Activated CD4-positive, alpha-beta T cell treated with anti-CD3 and anti-CD28 coated beads, Interleukin-2, amount 10 ng/mL, durations not matched to agents 7 days and 5 days (primary cell): Measurements from ENCODE around the gene FOXO3. TPM values are rescaled to one million over a fixed set of nuclear protein-coding genes. Genes with fewer than 3 reads are reported as not detected.
"Not testable (repeated sequence)": the region's sequence is repeated elsewhere in the genome, so short reads cannot be mapped to it uniquely, and the experiment has no call there.

ENCODE experiments used
- CTCF ChIA-PET: fragments of 350-600 bp; sonication (Branson Sonifier 250); formaldehyde crosslinking; loops from one replicate; lab custom pipeline; 2021; ENCODE audit warnings: antibody characterized with exemption; lab: Charles Lee
- POLR2A ChIA-PET: fragments of 350-600 bp; sonication (Branson Sonifier 250); formaldehyde crosslinking; loops from one replicate; lab custom pipeline; 2021; ENCODE audit warnings: antibody characterized with exemption; lab: Charles Lee
- DNase-seq: peaks from one replicate; pipeline ENCODE4 v3.0.0-alpha.2; 2020
- H3K27ac Mint-ChIP-seq: one replicate; pipeline ENCODE4 v1.8.0; 2021; ENCODE audit warnings: mild to moderate bottlenecking, moderate library complexity, mixed read lengths
- H3K27me3 Mint-ChIP-seq: one replicate; pipeline ENCODE4 v1.8.0; 2021; ENCODE audit warnings: mixed read lengths
- H3K36me3 Mint-ChIP-seq: one replicate; pipeline ENCODE4 v1.8.0; 2021; ENCODE audit warnings: low read depth, mixed read lengths
- H3K4me1 Mint-ChIP-seq: one replicate; pipeline ENCODE4 v1.8.0; 2021; ENCODE audit warnings: mixed read lengths
- H3K4me3 Mint-ChIP-seq: one replicate; pipeline ENCODE4 v1.8.0; 2021; ENCODE audit warnings: mild to moderate bottlenecking, moderate library complexity, mixed read lengths
- H3K9me3 Mint-ChIP-seq: one replicate; pipeline ENCODE4 v1.8.0; 2021; ENCODE audit warnings: mixed read lengths
- total RNA-seq, 2 experiments: library from RNA; stranded (reverse); gene quantifications; one replicate each; pipeline ENCODE4 v1.2.3, GENCODE V29; 2021

FOXO3 gene
- total RNA-seq: 10 to 100 TPM; 11.2 to 12.8 TPM

GRCh38 chr6:108560463-108561308, at the start of gene FOXO3:
FOXO3 (plus strand) TSS chr6:108560917; CDS start chr6:108561209, 292 bp downstream.
- Mint-ChIP-seq H3K4me3 (peak within 1 kb of the TSS; percentile 81), H3K36me3 (peaks cover 18% of the 10 kb centered on the region), H3K9me3 (no peaks in the 10 kb centered on the region), H3K27ac (peak within 1 kb of the TSS; percentile 80), H3K4me1 (peaks cover 43% of the 10 kb centered on the region), H3K27me3 (peaks cover 20% of the 10 kb centered on the region)
- POLR2A ChIA-PET: no interaction called here
- CTCF ChIA-PET: interaction anchor here (0.5 to 1.0 kb wide), 2 partner anchors 511 to 645 kb away, joined by 3 to 4 read pairs; no protein-coding TSS in a partner anchor
- DNase-seq: peak; percentile 48

GRCh38 chr6:108518714-108519576, 41.8 kb upstream of the FOXO3 start:
- H3K36me3 Mint-ChIP-seq: no peaks in the 10 kb centered on the region
- no peaks in the 10 kb centered on the region for H3K9me3 Mint-ChIP-seq
- H3K27me3 Mint-ChIP-seq: peaks cover 4% of the 10 kb centered on the region
- H3K4me3 Mint-ChIP-seq: no peak overlapping the region
- ChIA-PET CTCF (interaction anchor here (0.9 kb wide), 1 partner anchor 10 kb away, joined by 3 read pairs; no protein-coding TSS in a partner anchor), POLR2A (no interaction called here)
- H3K4me1 Mint-ChIP-seq: no peaks in the 10 kb centered on the region
- H3K27ac Mint-ChIP-seq: no peak overlapping the region
- DNase-seq: peak; percentile 20

GRCh38 chr6:108521616-108522107, 39.1 kb upstream of the FOXO3 start:
- POLR2A ChIA-PET: no interaction called here
- DNase-seq: no peak
- no peaks in the 10 kb centered on the region for H3K9me3 Mint-ChIP-seq
- CTCF ChIA-PET: no interaction called here
- H3K4me1 Mint-ChIP-seq: no peaks in the 10 kb centered on the region
- no peaks in the 10 kb centered on the region for H3K27me3 Mint-ChIP-seq
- no peak overlapping the region for H3K4me3 Mint-ChIP-seq
- no peak overlapping the region for H3K27ac Mint-ChIP-seq
- H3K36me3 Mint-ChIP-seq: no peaks in the 10 kb centered on the region

GRCh38 chr6:108523697-108524096, 37.0 kb upstream of the FOXO3 start:
- H3K4me1 Mint-ChIP-seq: no peaks in the 10 kb centered on the region
- H3K27ac Mint-ChIP-seq: no peak overlapping the region
- H3K4me3 Mint-ChIP-seq: no peak overlapping the region
- no peaks in the 10 kb centered on the region for H3K9me3 Mint-ChIP-seq
- DNase-seq: no peak
- H3K36me3 Mint-ChIP-seq: no peaks in the 10 kb centered on the region
- no peaks in the 10 kb centered on the region for H3K27me3 Mint-ChIP-seq
- POLR2A ChIA-PET: no interaction called here
- CTCF ChIA-PET: interaction anchor here (0.9 to 2.0 kb wide), 4 partner anchors 13 to 544 kb away, joined by 3 to 5 read pairs (median 4); no protein-coding TSS in a partner anchor

GRCh38 chr6:108524528-108525248, 36.0 kb upstream of the FOXO3 start:
- ChIA-PET CTCF (interaction anchor here (0.9 to 2.0 kb wide), 4 partner anchors 12 to 545 kb away, joined by 3 to 5 read pairs (median 4); no protein-coding TSS in a partner anchor), POLR2A (no interaction called here)
- no peaks in the 10 kb centered on the region for H3K9me3 Mint-ChIP-seq
- H3K27me3 Mint-ChIP-seq: no peaks in the 10 kb centered on the region
- no peak for DNase-seq
- no peaks in the 10 kb centered on the region for H3K4me1 Mint-ChIP-seq
- no peak overlapping the region for H3K27ac Mint-ChIP-seq
- no peaks in the 10 kb centered on the region for H3K36me3 Mint-ChIP-seq
- H3K4me3 Mint-ChIP-seq: no peak overlapping the region

- ChIA-PET POLR2A (no interaction called here), CTCF (no interaction called here)
- Mint-ChIP-seq H3K4me1 (no peaks in the 10 kb centered on the region), H3K4me3 (no peak overlapping the region), H3K27me3 (no peaks in the 10 kb centered on the region), H3K27ac (no peak overlapping the region), H3K9me3 (no peaks in the 10 kb centered on the region), H3K36me3 (no peaks in the 10 kb centered on the region)
- no peak for DNase-seq
These were observed 34.0 kb upstream of the FOXO3 start for GRCh38 chr6:108526739-108527174.

- Mint-ChIP-seq H3K4me3 (no peak overlapping the region), H3K27me3 (no peaks in the 10 kb centered on the region), H3K4me1 (no peaks in the 10 kb centered on the region), H3K27ac (no peak overlapping the region), H3K36me3 (no peaks in the 10 kb centered on the region), H3K9me3 (no peaks in the 10 kb centered on the region)
- POLR2A ChIA-PET: interaction anchor here (0.6 kb wide), 1 partner anchor 83 kb away, joined by 3 read pairs; no protein-coding TSS in a partner anchor
- DNase-seq: no peak
- CTCF ChIA-PET: interaction anchor here (1.2 to 1.9 kb wide), 2 partner anchors 9 to 16 kb away, joined by 3 to 6 read pairs; no protein-coding TSS in a partner anchor
These were observed 31.8 kb upstream of the FOXO3 start for GRCh38 chr6:108528878-108529277.

- Mint-ChIP-seq H3K36me3 (no peaks in the 10 kb centered on the region), H3K27me3 (no peaks in the 10 kb centered on the region), H3K4me3 (no peak overlapping the region), H3K4me1 (no peaks in the 10 kb centered on the region), H3K27ac (no peak overlapping the region), H3K9me3 (no peaks in the 10 kb centered on the region)
- CTCF ChIA-PET: no interaction called here
- POLR2A ChIA-PET: interaction anchor here (0.6 kb wide), 1 partner anchor 175 kb away, joined by 4 read pairs; no protein-coding TSS in a partner anchor
- DNase-seq: no peak
These were observed 29.4 kb upstream of the FOXO3 start for GRCh38 chr6:108531332-108531731.

- no peak for DNase-seq
- Mint-ChIP-seq H3K27ac (no peak overlapping the region), H3K4me1 (no peaks in the 10 kb centered on the region), H3K9me3 (no peaks in the 10 kb centered on the region), H3K36me3 (no peaks in the 10 kb centered on the region), H3K27me3 (peaks cover 6% of the 10 kb centered on the region), H3K4me3 (no peak overlapping the region)
- CTCF ChIA-PET: no interaction called here
- POLR2A ChIA-PET: no interaction called here
These were observed 25.5 kb upstream of the FOXO3 start for GRCh38 chr6:108535114-108535742.

GRCh38 chr6:108535920-108536535, 24.7 kb upstream of the FOXO3 start:
- H3K36me3 Mint-ChIP-seq, POLR2A ChIA-PET, H3K4me3 Mint-ChIP-seq, H3K27me3 Mint-ChIP-seq, H3K4me1 Mint-ChIP-seq, DNase-seq, H3K27ac Mint-ChIP-seq, H3K9me3 Mint-ChIP-seq: not testable (repeated sequence)
- CTCF ChIA-PET: interaction anchor here (0.7 to 1.5 kb wide), 2 partner anchors 12 to 407 kb away, joined by 5 to 6 read pairs; no protein-coding TSS in a partner anchor
